ENCODE measurements around the gene CALHM6.

The CALHM6 gene

GRCh38 chr6:116458264-116458663, 2.9 kb upstream of the CALHM6 start:
- Histone ChIP-seq H3K9ac (ENCODE audit: low read depth, low read length) (no peak overlapping the region), H3K4me1 (ENCODE audit: control insufficient read depth, insufficient read depth, low read length) (peaks cover 4% of the 10 kb centered on the region; the same call in 1 of the 2 replicates), H3K9me3 (ENCODE audit: control insufficient read depth, insufficient read depth, low read length) (no peaks in the 10 kb centered on the region), H3K27me3 (ENCODE audit: control insufficient read depth, insufficient read depth, low read length) (peaks cover 45% of the 10 kb centered on the region), H3K36me3 (ENCODE audit: control insufficient read depth, insufficient read depth, low read length) (no peaks in the 10 kb centered on the region), H3K4me3 (ENCODE audit: low read depth, low read length) (no peak overlapping the region), H3K27ac (ENCODE audit: low read depth, low read length) (no peak overlapping the region)

GRCh38 chr6:116459927-116460326, 1.2 kb upstream of the CALHM6 start:
- Histone ChIP-seq H3K27me3 (ENCODE audit: control insufficient read depth, insufficient read depth, low read length) (peaks cover 48% of the 10 kb centered on the region), H3K9ac (ENCODE audit: low read depth, low read length) (no peak overlapping the region), H3K9me3 (ENCODE audit: control insufficient read depth, insufficient read depth, low read length) (no peaks in the 10 kb centered on the region), H3K4me1 (ENCODE audit: control insufficient read depth, insufficient read depth, low read length) (peaks cover 15% of the 10 kb centered on the region), H3K4me3 (ENCODE audit: low read depth, low read length) (no peak overlapping the region), H3K27ac (ENCODE audit: low read depth, low read length) (no peak overlapping the region), H3K36me3 (ENCODE audit: control insufficient read depth, insufficient read depth, low read length) (no peaks in the 10 kb centered on the region)

- Histone ChIP-seq H3K9ac (ENCODE audit: low read depth, low read length) (peak overlapping the region; percentile 49; the same call in 1 of the 2 replicates), H3K36me3 (ENCODE audit: control insufficient read depth, insufficient read depth, low read length) (no peaks in the 10 kb centered on the region), H3K27ac (ENCODE audit: low read depth, low read length) (no peak overlapping the region), H3K4me3 (ENCODE audit: low read depth, low read length) (peak overlapping the region; percentile 51), H3K9me3 (ENCODE audit: control insufficient read depth, insufficient read depth, low read length) (no peaks in the 10 kb centered on the region), H3K4me1 (ENCODE audit: control insufficient read depth, insufficient read depth, low read length) (peaks cover 19% of the 10 kb centered on the region), H3K27me3 (ENCODE audit: control insufficient read depth, insufficient read depth, low read length) (peaks cover 48% of the 10 kb centered on the region)
Measured at GRCh38 chr6:116461932-116462885, 1.0 kb downstream of the CALHM6 start.

DNA sequence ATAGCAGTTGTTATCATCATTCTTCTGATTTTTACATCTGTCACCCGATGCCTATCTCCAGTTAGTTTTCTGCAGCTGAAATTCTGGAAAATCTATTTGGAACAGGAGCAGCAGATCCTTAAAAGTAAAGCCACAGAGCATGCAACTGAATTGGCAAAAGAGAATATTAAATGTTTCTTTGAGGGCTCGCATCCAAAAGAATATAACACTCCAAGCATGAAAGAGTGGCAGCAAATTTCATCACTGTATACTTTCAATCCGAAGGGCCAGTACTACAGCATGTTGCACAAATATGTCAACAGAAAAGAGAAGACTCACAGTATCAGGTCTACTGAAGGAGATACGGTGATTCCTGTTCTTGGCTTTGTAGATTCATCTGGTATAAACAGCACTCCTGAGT, 2.1 kb downstream of the CALHM6 start:
- no peak overlapping the region for H3K27ac ChIP-seq (ENCODE audit: low read depth, low read length)
- H3K9me3 ChIP-seq (ENCODE audit: control insufficient read depth, insufficient read depth, low read length), result no peaks in the 10 kb centered on the region
- no peak overlapping the region for H3K9ac ChIP-seq (ENCODE audit: low read depth, low read length)
- no peak overlapping the region for H3K4me3 ChIP-seq (ENCODE audit: low read depth, low read length)
- peaks cover 19% of the 10 kb centered on the region for H3K4me1 ChIP-seq (ENCODE audit: control insufficient read depth, insufficient read depth, low read length)
- H3K27me3 ChIP-seq (ENCODE audit: control insufficient read depth, insufficient read depth, low read length), result peaks cover 48% of the 10 kb centered on the region
- no peaks in the 10 kb centered on the region for H3K36me3 ChIP-seq (ENCODE audit: control insufficient read depth, insufficient read depth, low read length)

DNA sequence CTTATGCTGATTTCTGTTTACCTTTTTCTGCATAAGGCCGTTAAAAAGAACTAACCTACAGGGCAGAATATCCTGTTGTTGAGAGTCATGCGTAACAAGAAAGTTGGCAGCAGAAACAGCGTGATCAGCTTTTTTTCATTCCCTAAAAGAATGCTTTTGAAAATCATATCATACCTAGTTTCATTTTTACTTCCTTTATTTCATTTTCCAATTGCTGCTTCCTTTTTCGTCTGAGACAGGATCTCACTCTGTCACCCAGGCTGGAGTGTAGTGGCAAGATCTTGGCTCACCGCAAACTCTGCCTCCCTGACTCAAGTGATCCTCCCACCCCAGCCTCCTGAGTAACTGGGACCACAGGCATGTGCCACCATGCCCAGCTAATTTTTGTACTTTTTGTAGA, 4.1 kb downstream of the CALHM6 start:
- no peak overlapping the region for H3K9ac ChIP-seq (ENCODE audit: low read depth, low read length)
- no peaks in the 10 kb centered on the region for H3K36me3 ChIP-seq (ENCODE audit: control insufficient read depth, insufficient read depth, low read length)
- peaks cover 33% of the 10 kb centered on the region for H3K27me3 ChIP-seq (ENCODE audit: control insufficient read depth, insufficient read depth, low read length)
- no peak overlapping the region for H3K4me3 ChIP-seq (ENCODE audit: low read depth, low read length)
- H3K27ac ChIP-seq (ENCODE audit: low read depth, low read length), result no peak overlapping the region
- H3K9me3 ChIP-seq (ENCODE audit: control insufficient read depth, insufficient read depth, low read length), result no peaks in the 10 kb centered on the region
- peaks cover 19% of the 10 kb centered on the region for H3K4me1 ChIP-seq (ENCODE audit: control insufficient read depth, insufficient read depth, low read length)

DNA sequence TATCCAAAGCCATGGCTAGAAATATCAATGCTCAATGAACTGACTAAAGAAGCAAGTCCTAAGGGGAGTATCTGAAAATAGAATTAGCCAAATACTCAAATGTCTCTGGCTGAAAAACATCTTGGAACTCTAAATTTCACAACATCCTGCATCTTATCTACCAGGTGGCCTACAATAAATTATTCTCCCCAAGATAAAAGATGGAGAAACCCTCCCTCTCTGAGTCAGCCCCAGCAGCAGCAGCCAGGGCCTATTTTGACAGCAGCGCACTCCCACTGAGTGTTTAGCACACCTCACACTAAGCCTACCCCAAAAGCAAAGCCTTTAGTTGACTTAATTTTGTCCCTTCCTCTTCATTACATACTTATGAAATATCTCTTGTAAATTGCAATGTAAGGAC, 5.9 kb downstream of the CALHM6 start:
- Histone ChIP-seq H3K4me3 (ENCODE audit: low read depth, low read length) (no peak overlapping the region), H3K27ac (ENCODE audit: low read depth, low read length) (no peak overlapping the region), H3K4me1 (ENCODE audit: control insufficient read depth, insufficient read depth, low read length) (peaks cover 15% of the 10 kb centered on the region), H3K9me3 (ENCODE audit: control insufficient read depth, insufficient read depth, low read length) (no peaks in the 10 kb centered on the region), H3K9ac (ENCODE audit: low read depth, low read length) (no peak overlapping the region), H3K27me3 (ENCODE audit: control insufficient read depth, insufficient read depth, low read length) (peaks cover 14% of the 10 kb centered on the region), H3K36me3 (ENCODE audit: control insufficient read depth, insufficient read depth, low read length) (no peaks in the 10 kb centered on the region)

GRCh38 chr6:116467514-116467913, 6.3 kb downstream of the CALHM6 start:
- Histone ChIP-seq H3K27me3 (ENCODE audit: control insufficient read depth, insufficient read depth, low read length) (peaks cover 10% of the 10 kb centered on the region), H3K36me3 (ENCODE audit: control insufficient read depth, insufficient read depth, low read length) (no peaks in the 10 kb centered on the region)

DNA sequence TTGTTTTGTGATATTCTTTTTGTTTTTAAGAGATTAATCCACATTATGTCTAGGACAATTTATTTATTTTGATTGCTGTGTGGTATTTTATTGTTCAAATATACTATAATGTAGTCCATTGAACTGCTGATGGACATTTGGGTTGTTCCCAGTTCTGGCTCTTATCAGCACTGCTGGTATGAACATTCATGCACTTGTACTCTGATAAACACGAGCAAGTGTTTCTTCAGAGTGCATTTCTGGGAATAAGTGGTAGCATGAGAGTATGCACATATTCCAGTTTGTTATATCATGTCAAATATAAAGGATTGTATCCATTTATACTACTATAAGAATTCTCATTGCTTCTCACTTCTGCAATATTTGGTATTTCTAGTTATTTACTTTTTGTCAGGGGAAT, 7.1 kb downstream of the CALHM6 start:
- no peak overlapping the region for H3K27ac ChIP-seq (ENCODE audit: low read depth, low read length)
- H3K4me1 ChIP-seq (ENCODE audit: control insufficient read depth, insufficient read depth, low read length), result peaks cover 15% of the 10 kb centered on the region
- H3K4me3 ChIP-seq (ENCODE audit: low read depth, low read length), result no peak overlapping the region
- no peaks in the 10 kb centered on the region for H3K9me3 ChIP-seq (ENCODE audit: control insufficient read depth, insufficient read depth, low read length)
- H3K36me3 ChIP-seq (ENCODE audit: control insufficient read depth, insufficient read depth, low read length), result no peaks in the 10 kb centered on the region
- peaks cover 2% of the 10 kb centered on the region for H3K27me3 ChIP-seq (ENCODE audit: control insufficient read depth, insufficient read depth, low read length)
- H3K9ac ChIP-seq (ENCODE audit: low read depth, low read length), result no peak overlapping the region

More at GRCh38 chr6:116467514-116467913, 6.3 kb downstream of the CALHM6 start:
- Histone ChIP-seq H3K4me1 (ENCODE audit: control insufficient read depth, insufficient read depth, low read length) (peaks cover 15% of the 10 kb centered on the region), H3K9me3 (ENCODE audit: control insufficient read depth, insufficient read depth, low read length) (no peaks in the 10 kb centered on the region), H3K9ac (ENCODE audit: low read depth, low read length) (no peak overlapping the region), H3K27ac (ENCODE audit: low read depth, low read length) (no peak overlapping the region), H3K4me3 (ENCODE audit: low read depth, low read length) (no peak overlapping the region)

DNA sequence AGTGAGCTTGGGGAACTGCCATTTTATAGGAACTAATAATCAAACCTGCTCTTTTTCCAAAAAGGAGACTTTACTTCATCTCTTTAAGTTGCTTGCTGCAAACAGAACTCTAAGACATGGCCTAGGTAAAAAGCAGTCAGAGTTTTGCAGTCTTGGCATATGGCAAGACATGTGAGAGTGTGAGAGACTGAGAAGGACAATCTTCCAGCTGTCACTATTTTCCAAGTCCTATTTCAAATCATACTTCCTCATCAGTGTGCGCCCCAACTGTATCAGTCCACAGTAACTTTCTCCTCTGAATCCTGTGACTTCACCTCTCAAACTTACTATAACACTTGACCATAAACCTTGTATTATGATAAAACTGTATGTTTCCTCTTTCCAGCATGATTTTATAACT, 10.4 kb downstream of the CALHM6 start:
- H3K36me3 ChIP-seq (ENCODE audit: control insufficient read depth, insufficient read depth, low read length), result no peaks in the 10 kb centered on the region
- no peak overlapping the region for H3K4me3 ChIP-seq (ENCODE audit: low read depth, low read length)
- no peaks in the 10 kb centered on the region for H3K9me3 ChIP-seq (ENCODE audit: control insufficient read depth, insufficient read depth, low read length)
- H3K9ac ChIP-seq (ENCODE audit: low read depth, low read length), result no peak overlapping the region
- H3K27ac ChIP-seq (ENCODE audit: low read depth, low read length), result no peak overlapping the region
- no peaks in the 10 kb centered on the region for H3K27me3 ChIP-seq (ENCODE audit: control insufficient read depth, insufficient read depth, low read length)
- no peaks in the 10 kb centered on the region for H3K4me1 ChIP-seq (ENCODE audit: control insufficient read depth, insufficient read depth, low read length)

DNA sequence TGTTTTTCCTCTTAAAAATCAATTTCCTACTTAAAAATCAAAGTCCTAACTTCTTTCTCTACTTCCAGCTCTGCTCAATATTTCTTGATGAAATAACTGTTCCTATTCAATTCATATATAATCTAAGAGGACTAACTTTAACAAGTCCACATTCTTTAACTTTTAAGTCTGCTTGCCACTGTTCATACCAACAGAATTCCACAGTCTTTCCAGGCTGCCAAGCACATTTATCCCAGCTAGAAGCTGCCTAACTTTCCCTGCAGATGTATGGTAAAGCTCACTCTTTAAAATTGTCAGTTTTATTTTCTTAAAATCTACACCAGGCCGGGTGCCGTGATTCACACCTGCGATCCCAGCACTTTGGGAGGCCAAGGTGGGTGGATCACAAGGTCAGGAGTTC, 11.5 kb downstream of the CALHM6 start:
- Histone ChIP-seq H3K27ac (ENCODE audit: low read depth, low read length) (no peak overlapping the region), H3K4me1 (ENCODE audit: control insufficient read depth, insufficient read depth, low read length) (no peaks in the 10 kb centered on the region), H3K9ac (ENCODE audit: low read depth, low read length) (no peak overlapping the region), H3K4me3 (ENCODE audit: low read depth, low read length) (no peak overlapping the region), H3K9me3 (ENCODE audit: control insufficient read depth, insufficient read depth, low read length) (no peaks in the 10 kb centered on the region), H3K36me3 (ENCODE audit: control insufficient read depth, insufficient read depth, low read length) (no peaks in the 10 kb centered on the region), H3K27me3 (ENCODE audit: control insufficient read depth, insufficient read depth, low read length) (no peaks in the 10 kb centered on the region)

GRCh38 chr6:116475141-116475540, 14.0 kb downstream of the CALHM6 start:
- Histone ChIP-seq H3K9ac (ENCODE audit: low read depth, low read length) (no peak overlapping the region), H3K36me3 (ENCODE audit: control insufficient read depth, insufficient read depth, low read length) (no peaks in the 10 kb centered on the region)

More at GRCh38 chr6:116475141-116475540, 14.0 kb downstream of the CALHM6 start:
- Histone ChIP-seq H3K4me1 (ENCODE audit: control insufficient read depth, insufficient read depth, low read length) (no peaks in the 10 kb centered on the region), H3K9me3 (ENCODE audit: control insufficient read depth, insufficient read depth, low read length) (no peaks in the 10 kb centered on the region), H3K27ac (ENCODE audit: low read depth, low read length) (no peak overlapping the region), H3K27me3 (ENCODE audit: control insufficient read depth, insufficient read depth, low read length) (no peaks in the 10 kb centered on the region), H3K4me3 (ENCODE audit: low read depth, low read length) (no peak overlapping the region)
